HG03045 (cell line): ENCODE measurements around the gene CCR5AS.
"Not testable (repeated sequence)": the region's sequence is repeated elsewhere in the genome, so short reads cannot be mapped to it uniquely, and the experiment has no call there.

Experiments used
- ATAC-seq: cut with Tn5 transposase; IDR thresholded peaks from one replicate; pipeline ENCODE4 v1.9.1; 2021; ENCODE audit warnings: mild to moderate bottlenecking, moderate library complexity; ENCODE audit not compliant: unreplicated experiment

CCR5AS gene

DNA sequence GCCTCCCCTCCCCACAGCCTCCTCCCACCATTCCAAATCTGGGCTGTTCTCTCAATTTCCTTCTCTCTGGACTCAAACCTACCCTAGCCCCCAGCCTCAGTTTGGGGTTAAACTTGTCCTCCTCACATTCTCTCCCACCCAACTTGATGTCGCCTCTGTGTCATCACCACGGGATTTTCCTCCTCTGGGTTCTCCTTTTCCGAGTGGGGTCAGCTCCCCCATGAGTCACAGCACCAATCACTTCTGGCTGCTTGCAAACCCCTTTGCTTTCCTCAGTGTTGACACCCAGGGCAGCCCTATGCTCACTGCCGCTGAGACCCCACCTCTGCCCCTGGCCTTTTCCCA lies 451 bp downstream of the CCR5AS start:
- no peak for ATAC-seq

DNA sequence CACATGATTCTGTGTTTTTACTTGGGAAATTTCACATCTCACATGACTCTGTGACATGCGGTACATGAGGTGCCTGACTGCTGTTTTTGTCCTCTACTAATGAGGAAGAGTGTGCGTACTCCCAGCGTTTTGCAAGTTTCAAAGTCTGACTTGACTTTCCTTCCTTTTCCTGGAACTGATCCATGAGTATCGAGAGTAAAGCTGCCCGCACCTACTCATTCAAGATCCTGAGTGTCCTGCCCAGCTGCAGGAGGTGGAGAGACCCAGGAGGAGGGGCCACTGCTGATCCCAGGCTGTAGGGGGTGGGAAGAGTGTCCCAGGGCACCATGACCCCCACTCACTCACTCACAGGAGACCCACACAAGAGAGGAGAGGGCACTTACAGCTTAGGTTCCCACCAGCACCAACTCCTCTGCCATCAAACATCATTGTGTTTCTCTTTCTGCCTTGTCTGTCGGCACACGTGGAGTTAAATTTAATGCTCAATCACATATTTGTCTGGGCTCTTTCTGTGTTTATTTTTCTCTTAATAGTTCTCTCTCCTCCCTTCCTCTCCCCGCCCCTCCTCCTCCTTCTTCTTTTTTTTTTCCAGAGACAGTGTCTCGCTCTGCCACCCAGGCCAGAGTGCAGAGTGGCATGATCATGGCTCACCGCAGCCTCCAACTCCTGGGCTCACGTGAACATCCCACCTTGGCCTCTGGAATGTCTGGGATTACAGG lies 1.4 kb downstream of the CCR5AS start:
- no peak for ATAC-seq

DNA sequence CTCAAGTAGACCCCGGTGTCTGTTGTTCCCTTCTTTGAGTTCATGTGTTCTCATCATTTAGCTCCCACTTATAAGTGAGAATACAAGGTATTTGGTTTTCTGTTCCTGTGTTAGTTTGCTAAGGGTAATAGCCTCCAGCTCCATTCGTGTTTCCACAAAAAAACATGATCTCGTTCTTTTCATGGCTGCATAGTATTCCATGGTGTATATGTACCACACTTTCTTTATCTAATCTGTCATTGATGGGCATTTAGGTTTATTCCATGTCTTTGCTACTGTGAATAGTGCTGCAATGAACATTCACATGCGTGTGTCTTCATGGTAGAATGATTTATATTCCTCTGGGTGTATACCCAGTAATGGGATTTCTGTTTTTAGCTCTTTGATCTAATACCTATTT lies 4.0 kb downstream of the CCR5AS start:
- ATAC-seq, result not testable (repeated sequence)

DNA sequence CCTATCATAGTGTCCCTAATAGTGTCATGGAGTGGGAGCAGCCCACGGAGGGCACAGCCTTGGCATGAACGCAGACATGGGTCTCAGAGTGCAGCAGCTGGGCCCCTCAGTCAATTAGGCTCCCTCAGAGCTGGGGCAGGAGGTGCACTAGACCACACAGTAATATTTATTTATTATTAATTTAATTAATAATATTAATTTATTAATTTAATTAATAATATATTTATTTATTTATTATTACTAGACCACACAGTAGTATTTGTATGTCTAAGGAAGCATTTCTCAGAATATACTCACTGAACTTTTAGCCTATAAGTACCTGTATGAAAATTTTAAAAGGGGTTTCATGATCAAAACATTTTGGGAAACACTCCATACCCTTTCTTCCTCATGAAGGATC lies 5.3 kb downstream of the CCR5AS start:
- no peak for ATAC-seq

DNA sequence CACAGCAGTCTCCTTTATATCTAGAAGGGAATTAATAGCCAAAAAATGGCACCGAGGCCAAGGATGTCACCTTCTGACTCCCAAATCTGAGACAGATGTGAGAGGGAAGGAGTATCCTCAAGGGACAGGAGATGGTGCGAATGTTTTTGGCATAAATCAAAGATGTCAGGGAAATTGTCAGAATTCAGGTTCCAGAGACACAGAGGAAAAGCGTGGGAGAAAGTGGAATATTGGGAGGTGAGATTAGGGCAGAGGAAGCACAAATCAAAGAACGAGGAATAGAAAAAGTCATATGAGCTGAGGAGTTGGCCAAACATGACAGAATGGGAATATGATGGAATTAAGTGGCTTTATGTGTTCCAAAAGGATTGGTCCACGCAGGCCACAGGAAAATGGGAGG lies 6.0 kb downstream of the CCR5AS start:
- ATAC-seq, result no peak

DNA sequence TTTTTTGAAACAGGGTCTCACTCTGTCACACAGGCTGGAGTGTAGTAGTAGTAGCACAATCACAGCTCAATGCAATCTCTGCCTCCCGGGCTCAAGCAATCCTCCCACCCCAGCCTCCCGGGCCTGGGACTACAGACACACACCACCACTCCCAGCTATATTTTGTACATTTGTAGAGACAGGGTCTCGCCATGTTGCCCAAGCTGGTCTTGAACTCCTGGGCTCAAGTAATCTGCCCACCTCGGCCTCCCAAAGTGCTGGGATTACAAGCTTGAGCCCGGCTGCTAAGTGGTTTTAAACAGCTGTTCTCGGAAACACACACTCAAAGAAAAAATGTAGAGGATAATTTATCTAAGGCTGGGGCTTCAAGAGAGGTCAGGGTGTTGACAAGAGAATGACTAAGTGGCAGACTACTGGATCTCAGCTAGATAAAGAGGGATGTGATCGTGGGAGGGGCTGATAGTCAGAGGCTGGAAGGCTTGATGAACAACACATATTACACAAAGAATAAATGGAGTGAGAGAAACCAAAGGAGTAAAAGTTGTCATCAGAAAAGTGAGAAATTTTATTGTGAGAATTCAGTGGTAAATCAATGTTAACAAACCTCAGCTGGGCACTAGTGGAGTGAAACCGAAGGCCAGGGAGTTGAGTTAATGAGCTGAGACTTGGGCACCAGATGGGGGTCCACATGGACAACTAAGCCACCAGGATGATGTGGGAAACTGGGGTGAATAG lies 6.7 kb downstream of the CCR5AS start:
- no peak for ATAC-seq

DNA sequence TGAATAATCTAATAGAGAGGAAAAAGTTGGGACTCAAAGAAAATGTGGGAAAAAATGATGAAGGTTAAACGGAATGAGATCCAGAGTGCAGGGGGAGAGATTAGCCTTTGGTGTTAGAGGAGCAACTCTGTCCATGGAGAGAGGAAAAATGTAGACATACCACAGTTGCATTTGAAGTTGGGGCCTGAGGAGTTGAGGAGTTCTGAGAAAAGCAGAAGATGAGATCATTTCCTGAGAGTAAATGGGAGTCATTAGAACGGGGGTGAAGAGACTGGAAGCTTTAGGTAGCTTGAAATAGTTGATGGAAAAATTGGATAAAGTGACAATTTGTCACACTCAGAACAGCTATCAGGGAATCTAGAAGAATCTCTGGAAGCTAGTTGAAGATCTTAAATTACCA lies 7.3 kb downstream of the CCR5AS start:
- no peak for ATAC-seq

DNA sequence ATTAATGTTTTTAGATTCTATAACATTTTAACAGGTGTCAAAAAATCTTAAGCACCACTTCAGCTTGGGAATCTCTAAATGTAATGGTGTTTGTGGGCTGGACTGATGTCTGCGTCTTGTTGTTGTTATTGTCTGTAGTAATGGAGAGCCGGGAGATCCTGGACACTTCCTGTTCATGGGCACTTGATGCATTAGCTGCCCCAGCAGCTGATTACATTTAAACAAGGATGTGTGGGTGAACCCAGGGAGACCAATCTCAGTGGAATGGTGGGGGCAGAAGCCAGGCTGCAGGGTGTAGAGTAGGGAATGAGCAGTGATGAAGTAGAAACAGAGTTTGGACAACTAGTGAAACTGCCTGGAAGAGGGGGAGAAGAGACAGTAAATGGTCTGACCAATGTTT lies 7.8 kb downstream of the CCR5AS start:
- no peak for ATAC-seq

DNA sequence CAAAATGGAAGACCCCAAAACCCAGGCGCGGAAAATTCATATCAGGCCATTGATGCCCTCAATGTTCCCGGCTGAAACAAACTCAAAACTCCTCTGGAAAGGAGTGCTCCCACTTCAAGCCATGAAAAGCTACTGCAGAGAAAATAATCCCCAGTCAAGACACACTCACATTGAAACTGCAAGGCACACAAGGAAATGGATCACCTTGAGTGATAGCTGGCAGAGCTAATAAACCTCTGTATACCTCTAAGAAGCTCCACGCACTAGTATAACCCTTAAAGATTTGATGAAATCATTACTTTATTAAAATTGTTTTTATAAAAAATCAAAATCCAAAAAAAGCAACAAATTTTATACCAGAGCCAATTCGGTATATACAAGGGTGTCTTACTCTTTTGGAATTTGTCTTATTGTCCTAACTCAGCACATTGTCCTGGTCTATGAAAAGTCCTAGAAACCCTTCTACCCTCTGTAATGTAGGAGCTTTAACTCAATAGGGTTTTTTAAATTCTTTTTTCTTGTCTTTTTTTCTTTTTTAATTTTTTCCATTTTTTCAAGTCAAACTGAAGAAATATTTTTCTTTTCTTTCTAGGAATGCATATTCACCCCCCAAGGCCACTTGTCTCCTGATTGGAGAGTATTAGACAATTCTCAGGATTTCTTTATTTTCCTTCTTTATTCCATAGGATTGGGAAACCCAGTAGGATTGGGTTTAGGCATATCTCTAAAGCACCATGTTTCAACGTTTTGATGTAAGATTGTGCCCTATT lies 8.5 kb downstream of the CCR5AS start:
- ATAC-seq, result no peak

DNA sequence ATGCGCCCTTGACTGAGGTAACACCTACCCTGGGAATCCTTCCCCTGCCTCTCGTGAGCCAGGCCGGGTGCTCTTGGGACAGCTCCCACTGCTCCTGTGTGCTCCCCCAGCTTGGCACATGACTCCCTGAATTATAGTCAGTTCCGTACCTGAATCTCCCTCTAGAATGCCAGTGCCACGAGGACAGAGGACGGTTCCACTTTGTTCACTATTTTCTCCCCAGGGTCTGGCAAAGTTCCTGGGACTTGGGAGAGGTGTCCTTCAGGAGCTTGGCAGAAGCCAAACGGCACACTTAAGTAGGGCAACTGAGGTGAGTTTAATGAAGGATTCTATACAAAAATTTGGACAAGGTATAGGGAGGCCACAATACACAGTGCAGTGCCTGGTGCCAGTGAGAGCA lies 9.8 kb downstream of the CCR5AS start:
- ATAC-seq, result no peak

DNA sequence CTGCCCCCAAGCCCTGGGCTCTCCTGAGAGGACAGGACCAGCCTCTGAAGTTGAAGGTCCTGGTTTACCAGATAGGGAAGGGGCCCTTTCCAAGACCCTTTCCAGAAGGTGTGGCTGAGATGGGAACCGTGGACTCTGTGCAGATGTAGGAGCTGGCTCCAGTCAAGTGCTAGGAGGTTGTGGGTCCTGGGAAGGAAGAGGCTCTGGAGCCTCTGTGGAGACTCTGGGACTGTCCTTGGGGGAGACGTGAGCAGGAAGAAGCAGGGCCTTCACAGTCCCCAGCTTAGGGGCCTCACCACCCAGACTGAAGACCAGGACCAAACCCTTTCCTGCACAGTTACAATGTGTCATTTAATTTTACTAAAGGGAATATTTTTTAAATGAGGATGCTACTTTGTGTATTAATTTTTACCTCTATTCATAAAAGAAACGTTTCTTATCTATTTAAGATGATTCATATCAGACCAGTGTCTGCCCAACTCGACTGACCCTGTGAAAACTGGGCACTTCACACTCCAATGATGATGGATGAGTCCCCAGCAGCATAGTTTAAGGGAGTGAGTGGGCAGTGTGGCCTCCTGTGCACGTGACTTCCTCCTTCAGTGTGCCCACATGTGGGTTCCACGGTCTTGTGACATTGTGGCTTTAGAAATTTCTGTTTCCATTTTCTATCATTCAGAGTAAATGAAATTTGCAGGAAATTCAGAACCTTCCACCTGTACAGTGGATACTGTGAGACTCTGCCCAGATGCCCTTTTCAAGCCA lies 10.9 kb downstream of the CCR5AS start:
- ATAC-seq, result no peak

DNA sequence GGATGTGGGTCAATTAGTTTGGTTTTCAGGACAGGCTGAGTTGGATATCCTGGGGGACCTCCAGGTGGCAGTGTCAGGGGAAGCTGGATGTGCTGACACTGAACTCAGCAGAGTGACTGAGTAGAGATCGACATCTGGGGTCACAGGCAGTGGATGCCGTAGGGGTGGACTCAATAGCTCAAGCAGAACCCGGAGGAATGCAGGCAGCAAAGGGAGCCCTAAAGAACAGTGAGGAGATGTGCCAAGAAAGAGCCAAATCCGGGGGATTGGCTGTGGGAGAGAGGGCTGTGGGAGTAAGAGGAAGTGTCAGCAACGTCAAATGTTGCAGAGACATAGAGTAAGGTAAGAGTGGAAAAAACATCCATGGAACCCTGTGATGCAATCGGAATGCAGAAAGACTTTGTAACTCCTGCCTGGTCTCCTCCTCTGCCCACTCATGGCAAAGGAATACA lies 11.6 kb downstream of the CCR5AS start:
- no peak for ATAC-seq

DNA sequence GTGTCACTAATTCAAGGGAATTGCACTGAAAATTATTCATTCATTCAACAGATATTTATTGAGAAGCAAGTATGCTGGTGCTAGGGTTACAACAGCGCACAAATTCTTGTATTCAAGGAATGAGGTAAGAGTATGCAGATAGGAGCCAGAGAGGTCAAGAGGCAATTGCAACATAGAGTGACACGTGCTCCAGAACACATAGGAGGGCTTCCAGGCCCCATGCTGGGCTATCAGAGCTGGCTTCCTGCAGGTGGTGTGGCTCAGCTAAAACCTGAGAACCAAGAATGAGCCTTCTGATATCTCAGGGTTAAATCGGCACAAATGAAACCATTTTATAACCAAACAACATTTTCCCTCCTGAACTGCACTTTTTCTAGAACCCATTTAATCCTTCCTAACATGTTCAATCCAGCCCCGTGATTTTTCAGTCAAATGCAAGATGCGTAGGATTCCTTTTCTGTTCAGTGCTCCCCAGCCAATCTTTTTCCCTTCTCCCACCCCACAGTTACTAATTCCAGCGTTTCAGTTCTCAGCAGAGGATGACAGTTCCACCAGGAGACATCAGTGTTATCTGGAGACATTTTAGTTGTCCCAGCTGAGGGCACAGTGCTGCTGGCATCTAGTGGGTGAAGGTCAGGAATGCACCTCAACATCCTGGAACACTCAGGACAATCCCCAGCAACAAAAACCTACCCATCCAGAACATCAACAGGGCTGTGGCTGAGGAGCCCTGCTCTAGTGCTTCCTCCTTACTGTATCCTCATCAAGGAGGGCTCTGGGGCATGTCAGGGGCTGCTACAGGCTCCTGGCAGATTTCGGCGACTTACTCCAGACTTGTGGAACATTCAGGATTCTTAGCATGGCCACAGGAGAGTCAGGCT lies 13.1 kb downstream of the CCR5AS start:
- ATAC-seq, result no peak

DNA sequence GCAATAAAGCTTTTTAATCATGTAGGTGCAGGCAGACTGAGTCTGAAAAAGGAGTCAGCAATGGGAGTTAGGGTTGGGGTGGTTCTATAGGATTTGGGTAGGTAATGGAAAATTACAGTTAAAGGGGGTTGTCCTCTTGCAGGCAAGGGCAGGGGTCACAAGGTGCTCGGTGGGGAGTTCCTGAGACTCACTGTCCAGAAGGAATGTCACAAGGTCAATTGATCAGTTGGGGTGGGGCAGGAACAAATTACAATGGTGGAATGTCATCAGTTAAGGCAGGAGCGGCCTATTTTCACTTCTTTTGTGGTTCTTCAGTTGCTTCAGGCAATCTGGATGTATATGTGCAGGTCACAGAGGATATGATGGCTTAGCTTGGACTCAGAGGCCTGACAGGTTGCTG lies 13.9 kb downstream of the CCR5AS start:
- no peak for ATAC-seq

DNA sequence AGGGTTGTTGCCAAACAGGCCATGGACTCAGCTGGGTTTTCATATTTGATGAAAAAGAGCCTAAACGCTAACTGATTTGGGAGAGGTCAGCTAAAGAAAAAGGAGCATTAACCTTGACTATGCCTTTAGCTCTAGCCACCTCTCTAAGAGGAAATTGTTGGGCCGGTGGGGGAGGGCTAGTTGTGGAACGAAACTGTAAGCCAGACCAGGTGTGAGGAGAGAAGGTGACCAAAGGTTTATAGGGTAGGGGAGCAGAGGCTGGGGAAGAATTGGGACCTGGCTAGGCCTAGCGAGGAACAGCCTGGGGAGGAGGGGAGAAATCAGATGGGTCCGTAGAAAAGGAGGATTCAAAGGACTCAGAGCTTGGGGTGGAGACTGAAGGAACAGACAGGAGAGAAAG lies 15.3 kb downstream of the CCR5AS start:
- not testable (repeated sequence) for ATAC-seq

DNA sequence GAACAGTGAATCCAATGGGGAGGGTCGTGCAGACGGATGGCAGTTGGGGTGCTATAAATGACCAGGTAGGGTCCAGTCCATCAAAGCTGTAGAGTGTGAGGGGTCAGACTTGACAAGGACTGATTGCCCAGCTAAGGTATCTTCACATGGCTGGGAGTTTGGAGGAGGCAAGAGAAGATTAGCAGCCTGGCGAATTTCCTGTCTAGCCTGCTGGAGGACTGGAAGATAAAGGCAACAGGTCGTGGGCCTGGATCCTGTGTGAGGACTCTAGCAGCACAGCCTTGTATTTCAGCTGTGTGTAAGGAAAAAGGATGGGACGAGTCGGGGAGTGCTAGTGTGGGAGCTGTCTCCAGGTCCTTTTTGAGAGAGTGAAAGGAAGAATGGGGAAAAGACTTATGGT lies 17.6 kb downstream of the CCR5AS start:
- no peak for ATAC-seq

DNA sequence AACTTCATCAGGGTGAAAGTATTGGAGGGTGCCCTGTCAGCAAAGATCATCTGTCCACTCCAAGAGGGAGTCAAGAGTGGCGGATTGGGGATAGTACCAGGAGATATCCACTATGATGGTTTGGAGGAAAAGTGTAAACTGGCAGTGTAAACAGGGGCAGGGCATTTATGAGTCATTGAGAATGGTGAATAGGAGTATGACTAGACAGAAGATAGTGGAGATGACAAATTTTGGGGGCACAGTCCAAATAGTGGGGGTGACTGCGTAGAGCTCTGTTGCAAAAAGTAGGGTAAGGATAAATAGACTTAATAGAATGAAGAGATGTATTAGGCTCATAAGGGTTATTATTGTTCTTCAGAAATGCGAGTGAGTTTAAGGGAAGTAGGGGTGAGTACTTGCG lies 18.0 kb downstream of the CCR5AS start:
- ATAC-seq, result not testable (repeated sequence)

DNA sequence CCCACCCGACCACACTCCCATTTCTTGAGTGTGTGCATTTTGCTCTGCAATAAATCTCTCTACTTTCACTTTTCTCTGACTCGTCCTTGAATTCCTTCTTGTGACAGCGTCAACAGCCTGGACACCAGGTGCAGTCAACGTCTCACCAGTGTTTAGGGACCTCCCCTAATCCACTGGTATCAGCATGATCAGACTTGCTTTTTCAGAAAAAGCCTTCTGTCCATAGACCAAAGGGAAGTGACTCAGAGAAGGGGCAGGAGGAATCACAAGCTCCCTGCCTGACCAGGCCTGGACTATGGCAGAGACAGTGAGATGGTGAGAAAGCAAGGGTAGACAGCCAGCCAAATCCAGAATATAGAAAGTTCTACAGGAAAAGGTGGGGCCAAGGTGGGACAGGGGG lies 20.7 kb downstream of the CCR5AS start:
- ATAC-seq, result no peak

DNA sequence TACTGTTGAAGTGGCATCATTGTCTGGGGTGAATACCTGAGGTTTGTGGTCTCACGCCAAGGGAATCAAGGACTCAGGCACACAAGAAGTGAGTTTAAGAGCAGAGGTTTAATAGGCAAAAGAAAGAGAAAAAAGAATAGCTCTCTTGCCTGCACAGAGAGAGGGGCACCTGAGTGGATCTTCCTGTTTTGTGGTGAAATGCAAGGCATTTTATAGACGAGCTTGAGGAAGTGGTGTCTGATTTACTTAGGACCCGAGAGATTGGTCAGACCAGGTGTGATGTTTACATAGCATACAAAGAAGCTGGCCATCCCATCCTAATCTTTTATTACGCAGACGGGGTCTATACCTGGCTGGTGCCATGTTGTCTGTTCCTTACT lies 22.9 kb downstream of the CCR5AS start:
- ATAC-seq, result no peak

DNA sequence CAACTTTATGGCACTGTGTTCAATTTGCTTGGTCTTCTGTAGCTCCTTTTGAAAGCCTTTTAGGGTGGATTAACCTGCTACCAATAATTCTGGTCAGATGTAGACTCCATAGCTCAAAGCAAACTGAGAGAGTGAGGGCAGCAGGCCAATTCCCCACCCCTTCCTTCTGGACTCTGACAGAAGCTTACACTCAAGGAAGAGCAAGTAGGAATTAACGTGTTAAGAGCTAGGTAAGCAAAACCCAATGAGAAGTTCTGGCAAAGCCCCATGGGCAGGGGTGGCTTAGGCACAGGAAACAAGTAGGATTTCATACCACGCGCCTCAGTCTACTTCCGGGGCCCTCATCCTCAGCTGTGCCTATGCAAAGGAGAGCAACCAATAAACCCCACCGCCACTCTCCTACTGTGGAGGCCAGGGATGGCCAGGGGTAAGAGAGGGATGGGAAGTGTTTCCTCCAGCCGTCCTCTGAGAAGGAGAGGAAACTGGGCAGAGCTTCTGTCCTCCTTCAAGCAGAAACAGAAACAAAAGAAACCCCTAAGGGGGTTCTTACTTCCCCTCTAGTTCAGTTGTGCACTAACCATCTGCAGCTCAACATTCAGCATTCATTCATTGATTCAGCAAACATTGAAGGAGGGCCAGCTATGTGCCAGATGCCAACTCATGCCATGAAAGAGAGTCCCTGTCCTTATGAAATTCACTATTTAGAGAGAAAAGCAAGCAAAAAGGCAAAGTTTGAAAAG lies 23.5 kb downstream of the CCR5AS start:
- no peak for ATAC-seq
